Spleen (tissue), 7 donors: ENCODE results near the gene ALOX5AP.

Experiments
- POLR2A ChIP-seq, 3 donors: fragments of 450-650 bp; IDR thresholded peaks; one replicate each; pipeline ENCODE4 v1.5.1; 2017; ENCODE audit warnings: antibody characterized with exemption in 3 of 3, mild to moderate bottlenecking in 1 of 3
- POLR2AphosphoS5 ChIP-seq, 3 donors: sonication (generic); formaldehyde crosslinking; IDR thresholded peaks; one replicate each; pipeline ENCODE4 v1.5.1; 2017; ENCODE audit warnings: antibody characterized with exemption in 3 of 3
- TF ChIP-seq, protein P1 (sequence below), 11 experiments: fragments of 200-600 bp in 7 of 11; fragments of 450-650 bp in 4 of 11; sonication (generic) in 4 of 11; IDR thresholded peaks in 8 of 11; conservative IDR thresholded peaks in 3 of 11; 1 replicate in 7 of 11; 2 replicates in 4 of 11; pipeline versions ENCODE4 v1.4.0 to v1.8.0; 2016 to 2021; ENCODE audit warnings: antibody characterized with exemption in 11 of 11, inconsistent platforms in 4 of 11, mild to moderate bottlenecking in 1 of 11
- donor health status: DM: no; HTN: no; CAD: no; lungs with moderate emphysema.
- donor health status: DM: no; HTN: no; CAD: no.
- donor health status: DM: no; HTN: no; CAD: no.

DNA sequence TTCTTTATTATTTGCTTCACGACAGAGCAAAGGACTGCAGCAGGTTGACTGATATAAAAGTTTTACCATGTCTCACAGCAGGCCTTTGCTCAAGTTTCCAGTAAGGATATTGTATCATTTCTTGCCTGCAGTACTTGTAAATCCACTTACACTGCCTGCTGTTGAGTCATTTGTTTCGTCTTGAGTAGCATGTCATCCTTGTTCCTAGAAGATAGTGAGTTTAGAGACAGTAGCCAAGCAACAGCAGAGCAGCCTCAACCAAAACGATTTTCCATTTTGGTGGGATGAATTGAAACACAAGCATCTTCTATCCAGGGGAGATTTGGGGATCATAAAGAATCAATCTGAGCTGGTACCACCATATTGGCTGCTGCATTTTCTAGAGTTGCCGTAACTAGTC, 24.0 kb upstream of the ALOX5AP start:
- TF ChIP-seq, protein P1, sequence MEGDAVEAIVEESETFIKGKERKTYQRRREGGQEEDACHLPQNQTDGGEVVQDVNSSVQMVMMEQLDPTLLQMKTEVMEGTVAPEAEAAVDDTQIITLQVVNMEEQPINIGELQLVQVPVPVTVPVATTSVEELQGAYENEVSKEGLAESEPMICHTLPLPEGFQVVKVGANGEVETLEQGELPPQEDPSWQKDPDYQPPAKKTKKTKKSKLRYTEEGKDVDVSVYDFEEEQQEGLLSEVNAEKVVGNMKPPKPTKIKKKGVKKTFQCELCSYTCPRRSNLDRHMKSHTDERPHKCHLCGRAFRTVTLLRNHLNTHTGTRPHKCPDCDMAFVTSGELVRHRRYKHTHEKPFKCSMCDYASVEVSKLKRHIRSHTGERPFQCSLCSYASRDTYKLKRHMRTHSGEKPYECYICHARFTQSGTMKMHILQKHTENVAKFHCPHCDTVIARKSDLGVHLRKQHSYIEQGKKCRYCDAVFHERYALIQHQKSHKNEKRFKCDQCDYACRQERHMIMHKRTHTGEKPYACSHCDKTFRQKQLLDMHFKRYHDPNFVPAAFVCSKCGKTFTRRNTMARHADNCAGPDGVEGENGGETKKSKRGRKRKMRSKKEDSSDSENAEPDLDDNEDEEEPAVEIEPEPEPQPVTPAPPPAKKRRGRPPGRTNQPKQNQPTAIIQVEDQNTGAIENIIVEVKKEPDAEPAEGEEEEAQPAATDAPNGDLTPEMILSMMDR (IDR thresholded peaks at IDR 0.05 in 8 of 11, conservative IDR thresholded peaks at IDR 0.05 in 3 of 11), result no peak
- no peak for TF ChIP-seq POLR2A (IDR thresholded peaks at IDR 0.05)
- TF ChIP-seq POLR2AphosphoS5 (IDR thresholded peaks at IDR 0.05), result no peak
